ENCODE results near the gene SRGAP2B. TPM values are rescaled to one million over a fixed set of nuclear protein-coding genes. Genes with fewer than 3 reads are reported as not detected.
"Not testable (repeated sequence)": the region's sequence is repeated elsewhere in the genome, so short reads cannot be mapped to it uniquely, and the experiment has no call there.

SRGAP2B gene
- total and polyA plus RNA-seq, 2 of the 4 experiments (the other 2 are of a cell fraction) = 15.9 to 50.7 TPM

- H3K4me1 ChIP-seq (ENCODE audit: control insufficient read depth, insufficient read depth, low read length); BruUV-seq (replicated peaks); H4K8ac ChIP-seq (ENCODE audit: low read depth in 2 of 2, low read length in 2 of 2); H2BK20ac ChIP-seq (ENCODE audit: low read depth, low read length); dilution Hi-C loops (cut with HindIII; ENCODE audit: low sequenced_read_pairs, unreplicated experiment); H2AK9ac ChIP-seq (replicated peaks; ENCODE audit: low read depth, low read length, poor library complexity); H3K9me3 ChIP-seq (ENCODE audit: control insufficient read depth, insufficient read depth, low read length); H2BK120ac ChIP-seq (ENCODE audit: low read depth, low read length); H3K27me3 ChIP-seq (ENCODE audit: control insufficient read depth, insufficient read depth, low read length); H3K4me2 ChIP-seq (ENCODE audit: low read depth, low read length); H4K91ac ChIP-seq (ENCODE audit: insufficient read depth, low read depth, low read length); H3K9me1 ChIP-seq (ENCODE audit: insufficient read depth, low read length); H3K56ac ChIP-seq (ENCODE audit: extremely low read depth, insufficient read depth, low read length); POLR2A ChIA-PET (ENCODE audit: unreplicated experiment); intact Hi-C loops (cut with micrococcal nuclease); H4K5ac ChIP-seq (ENCODE audit: low read depth, low read length); H2AK5ac ChIP-seq (ENCODE audit: low read depth, low read length); DNase-seq; H2BK15ac ChIP-seq (ENCODE audit: low read depth, low read length); H3K23ac ChIP-seq (ENCODE audit: low read depth, low read length); in situ Hi-C loops (cut with MboI; ENCODE audit: low sequenced_read_pairs); H3K36me3 ChIP-seq (ENCODE audit: control insufficient read depth, insufficient read depth, low read length); H3K9ac ChIP-seq (ENCODE audit: low read depth, low read length); ATAC-seq (ENCODE audit: low read depth); H2AFZ ChIP-seq (replicated peaks; ENCODE audit: low read length, poor library complexity); H4K20me1 ChIP-seq (ENCODE audit: insufficient read depth, low read length); CTCF ChIA-PET; H2BK5ac ChIP-seq (ENCODE audit: low read depth, low read length, poor library complexity, severe bottlenecking); H3K4me3 ChIP-seq (ENCODE audit: insufficient read depth, low read depth, low read length); H3K79me1 ChIP-seq (ENCODE audit: low read depth in 1 of 2, low read length in 2 of 2): not testable (repeated sequence)
- peak overlapping the region; percentile 23; the same call in 1 of the 2 replicates for H3K27ac ChIP-seq (ENCODE audit: insufficient read depth, low read length)
- H3K18ac ChIP-seq (ENCODE audit: low read depth, low read length) = peak overlapping the region; percentile 74
- peak overlapping the region; percentile 22; the same call in 1 of the 2 replicates for H3K4ac ChIP-seq (ENCODE audit: low read depth, low read length)
- WGBS, 2 experiments (ENCODE audit: extremely low coverage in 2 of 2, insufficient read length in 1 of 2) = no CpG with 5 or more reads among the region's 2 CpGs
- 0 out of 2 replicates have a peak overlapping the region, but pooled peaks have one; percentile 52 for H3K14ac ChIP-seq (replicated peaks; ENCODE audit: low read depth, low read length)
Measured at GRCh38 chr1:144998981-144999273, 96.2 kb downstream of the SRGAP2B start.

- H2BK20ac ChIP-seq (ENCODE audit: low read depth, low read length); H3K9me1 ChIP-seq (ENCODE audit: insufficient read depth, low read length); BruUV-seq (replicated peaks); H3K36me3 ChIP-seq (ENCODE audit: control insufficient read depth, insufficient read depth, low read length); H2AK5ac ChIP-seq (ENCODE audit: low read depth, low read length); H2BK15ac ChIP-seq (ENCODE audit: low read depth, low read length); H2BK120ac ChIP-seq (ENCODE audit: low read depth, low read length); in situ Hi-C loops (cut with MboI; ENCODE audit: low sequenced_read_pairs); H3K23ac ChIP-seq (ENCODE audit: low read depth, low read length); H3K4me2 ChIP-seq (ENCODE audit: low read depth, low read length); H2AK9ac ChIP-seq (replicated peaks; ENCODE audit: low read depth, low read length, poor library complexity); H3K4me1 ChIP-seq (ENCODE audit: control insufficient read depth, insufficient read depth, low read length); intact Hi-C loops (cut with micrococcal nuclease); H3K79me1 ChIP-seq (ENCODE audit: low read depth in 1 of 2, low read length in 2 of 2); H3K9ac ChIP-seq (ENCODE audit: low read depth, low read length); H2AFZ ChIP-seq (replicated peaks; ENCODE audit: low read length, poor library complexity); POLR2A ChIA-PET (ENCODE audit: unreplicated experiment); H4K20me1 ChIP-seq (ENCODE audit: insufficient read depth, low read length); CTCF ChIA-PET; H3K9me3 ChIP-seq (ENCODE audit: control insufficient read depth, insufficient read depth, low read length); dilution Hi-C loops (cut with HindIII; ENCODE audit: low sequenced_read_pairs, unreplicated experiment); DNase-seq; H3K56ac ChIP-seq (ENCODE audit: extremely low read depth, insufficient read depth, low read length); H3K27me3 ChIP-seq (ENCODE audit: control insufficient read depth, insufficient read depth, low read length); H3K4me3 ChIP-seq (ENCODE audit: insufficient read depth, low read depth, low read length): not testable (repeated sequence)
- ATAC-seq (ENCODE audit: low read depth) = peak; percentile 42
- H3K27ac ChIP-seq (ENCODE audit: insufficient read depth, low read length) = peak overlapping the region; percentile 23; the same call in 1 of the 2 replicates
- WGBS, 2 experiments (ENCODE audit: extremely low coverage in 2 of 2, insufficient read length in 1 of 2) = no CpG with 5 or more reads among the region's 5 CpGs
- 0 out of 2 replicates have a peak overlapping the region, but pooled peaks have one; percentile 55 for H4K91ac ChIP-seq (ENCODE audit: insufficient read depth, low read depth, low read length)
- peak overlapping the region; percentile 19; the same call in 1 of the 2 replicates for H3K14ac ChIP-seq (replicated peaks; ENCODE audit: low read depth, low read length)
- 0 out of 4 replicates have a peak overlapping the region, but pooled peaks of 1 of the 2 experiments have one; percentile 17 for H4K8ac ChIP-seq (ENCODE audit: low read depth in 2 of 2, low read length in 2 of 2)
- peak overlapping the region; percentile 45 for H2BK5ac ChIP-seq (ENCODE audit: low read depth, low read length, poor library complexity, severe bottlenecking)
- H4K5ac ChIP-seq (ENCODE audit: low read depth, low read length) = peak overlapping the region; percentile 84
- peak overlapping the region; percentile 15; the same call in 1 of the 2 replicates for H3K4ac ChIP-seq (ENCODE audit: low read depth, low read length)
- peak overlapping the region; percentile 52; the same call in 1 of the 2 replicates for H3K18ac ChIP-seq (ENCODE audit: low read depth, low read length)
Measured at GRCh38 chr1:144998134-144998980, 96.8 kb downstream of the SRGAP2B start.
